Daoy (cell line): ENCODE measurements around the gene VGLL4. TPM values are rescaled to one million over a fixed set of nuclear protein-coding genes. Genes with fewer than 3 reads are reported as not detected.
"Not testable (repeated sequence)": the region's sequence is repeated elsewhere in the genome, so short reads cannot be mapped to it uniquely, and the experiment has no call there.

Experiments used
- DNase-seq: peaks from one replicate; pipeline ENCODE4 v3.0.0-alpha.2; 2015; ENCODE audit warnings: low read depth
- total RNA-seq: library from RNA; depleted of rRNA; stranded (reverse); fragments of >200 nt; shearing (Covaris generic); gene quantifications from 2 replicates; pipeline ENCODE4 v1.2.3, GENCODE V29; 2014

Gene VGLL4
- total RNA-seq, 1 experiment from 2014 or later, result 35.0 TPM

DNA sequence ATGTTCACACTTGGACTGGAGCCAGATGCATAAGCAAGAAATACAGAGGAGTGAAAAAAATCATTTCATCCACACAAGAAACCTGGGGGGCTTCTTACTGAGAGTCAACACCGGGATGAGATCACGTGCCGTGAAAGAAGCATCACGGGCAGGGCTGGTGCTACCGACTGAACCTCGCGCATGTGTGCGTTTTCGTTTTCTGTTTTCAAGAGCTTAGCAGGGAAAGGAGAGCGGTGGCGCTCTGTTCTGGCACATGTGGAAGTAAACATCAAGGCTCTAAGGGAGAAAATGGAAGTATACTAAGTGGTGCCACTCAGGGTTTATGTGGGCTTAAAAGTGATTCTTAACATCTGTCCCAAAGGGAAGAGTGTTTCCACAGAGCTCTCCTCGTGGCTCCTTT, 55.9 kb downstream of the VGLL4 start:
- no peak for DNase-seq

GRCh38 chr3:11584570-11584969, 59.1 kb downstream of the VGLL4 start:
- DNase-seq, result no peak

DNA sequence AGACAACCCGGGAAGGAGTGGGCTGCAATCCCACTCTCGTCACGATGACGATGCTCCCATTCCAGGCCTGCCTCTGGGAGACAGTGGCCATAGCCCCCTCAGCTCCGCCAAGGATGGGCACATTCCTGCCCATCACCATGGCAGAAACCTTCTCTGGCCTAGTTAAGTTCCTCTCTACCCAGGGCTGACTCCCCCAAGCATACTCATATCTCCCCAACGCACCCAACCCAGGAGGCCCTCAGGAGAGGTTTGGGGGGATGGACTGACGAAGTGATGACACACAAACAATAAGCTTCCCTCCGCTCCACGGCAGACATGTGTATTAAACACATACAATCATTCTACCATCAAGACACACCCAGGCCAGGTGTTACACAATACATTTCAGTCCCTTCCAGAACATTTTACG, 60.1 kb downstream of the VGLL4 start:
- peak; percentile 21 for DNase-seq

- DNase-seq, result no peak
Observed at GRCh38 chr3:11583235-11583634, 60.5 kb downstream of the VGLL4 start.

DNA sequence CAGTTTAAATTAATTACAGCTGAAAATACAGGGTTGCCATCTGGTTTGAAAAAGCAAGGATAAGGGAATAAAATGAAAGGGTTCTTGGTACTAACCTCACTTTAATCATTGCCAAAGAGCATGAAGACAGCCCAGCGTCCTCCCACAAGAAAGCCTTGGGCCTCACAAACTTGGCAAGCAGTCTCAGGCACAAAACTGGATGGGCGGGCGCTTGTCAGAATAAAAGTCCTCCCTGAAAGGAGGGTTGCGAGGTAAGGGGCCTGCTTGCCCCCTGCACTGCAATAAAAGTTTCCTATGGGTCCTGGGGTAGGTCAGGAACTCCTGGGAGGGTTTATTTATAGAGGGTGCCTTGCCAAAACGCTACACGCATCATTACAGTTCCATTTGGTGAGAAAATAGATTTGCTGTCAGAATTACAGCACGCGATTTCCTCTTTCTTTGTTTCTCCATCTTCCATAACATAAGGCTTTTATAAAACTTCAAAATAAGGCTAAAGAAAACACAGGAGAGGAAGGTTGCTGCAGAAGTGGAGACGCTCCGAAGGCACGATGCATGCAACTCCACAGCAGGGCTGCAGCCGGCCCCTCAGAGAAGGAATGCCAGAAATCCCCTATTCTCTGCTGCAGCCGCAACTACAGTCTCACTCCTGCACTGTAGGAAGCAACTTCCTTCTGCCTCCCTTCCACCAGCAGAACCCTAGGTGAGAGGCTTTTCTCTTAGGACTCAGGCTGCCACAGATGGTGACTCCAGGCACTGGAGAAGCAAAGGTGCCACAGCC, 61.3 kb downstream of the VGLL4 start:
- DNase-seq, result peak; percentile 75

- no peak for DNase-seq
Observed at GRCh38 chr3:11581237-11582190, 62.2 kb downstream of the VGLL4 start.

DNA sequence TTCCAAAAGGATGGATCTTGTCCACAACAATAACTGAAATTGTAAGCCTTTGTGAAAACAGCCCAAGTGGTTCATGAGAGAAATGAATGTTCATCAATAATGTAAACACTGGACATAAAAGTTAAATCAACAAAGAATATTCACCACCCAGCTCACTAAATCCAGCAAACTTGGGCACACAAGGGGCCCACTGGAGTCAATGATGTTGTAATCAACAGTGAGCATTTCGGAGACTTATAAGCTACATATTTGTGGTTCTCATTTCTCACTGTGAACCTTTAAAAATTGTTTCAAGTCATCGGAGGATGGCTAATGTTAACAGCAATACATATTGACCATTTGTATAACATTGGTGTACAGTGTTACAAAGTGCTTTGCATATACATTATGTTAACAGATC, 63.1 kb downstream of the VGLL4 start:
- DNase-seq, result no peak

- no peak for DNase-seq
Observed at GRCh38 chr3:11578169-11578568, 65.5 kb downstream of the VGLL4 start.

- DNase-seq, result no peak
Observed at GRCh38 chr3:11576453-11576852, 67.3 kb downstream of the VGLL4 start.

DNA sequence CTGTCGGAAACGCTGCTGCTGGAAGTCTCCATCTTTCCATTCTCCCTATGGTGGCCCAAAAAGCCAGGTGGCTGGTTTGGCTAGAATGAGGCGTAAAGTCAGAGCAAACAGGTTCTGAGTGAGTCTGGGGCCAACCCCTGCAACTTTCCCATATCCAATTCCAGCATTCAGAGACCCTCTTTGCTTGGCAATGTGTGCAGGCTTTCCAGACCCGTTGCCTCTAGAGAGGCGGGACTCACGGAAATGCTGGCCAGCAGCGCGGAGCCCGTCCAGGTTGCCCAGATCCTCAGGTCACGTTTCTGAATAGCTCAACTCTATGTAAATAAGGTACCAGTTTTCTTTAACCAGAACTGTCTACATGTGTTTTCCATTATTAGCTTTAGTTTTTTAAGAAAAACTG, 68.0 kb downstream of the VGLL4 start:
- no peak for DNase-seq

DNA sequence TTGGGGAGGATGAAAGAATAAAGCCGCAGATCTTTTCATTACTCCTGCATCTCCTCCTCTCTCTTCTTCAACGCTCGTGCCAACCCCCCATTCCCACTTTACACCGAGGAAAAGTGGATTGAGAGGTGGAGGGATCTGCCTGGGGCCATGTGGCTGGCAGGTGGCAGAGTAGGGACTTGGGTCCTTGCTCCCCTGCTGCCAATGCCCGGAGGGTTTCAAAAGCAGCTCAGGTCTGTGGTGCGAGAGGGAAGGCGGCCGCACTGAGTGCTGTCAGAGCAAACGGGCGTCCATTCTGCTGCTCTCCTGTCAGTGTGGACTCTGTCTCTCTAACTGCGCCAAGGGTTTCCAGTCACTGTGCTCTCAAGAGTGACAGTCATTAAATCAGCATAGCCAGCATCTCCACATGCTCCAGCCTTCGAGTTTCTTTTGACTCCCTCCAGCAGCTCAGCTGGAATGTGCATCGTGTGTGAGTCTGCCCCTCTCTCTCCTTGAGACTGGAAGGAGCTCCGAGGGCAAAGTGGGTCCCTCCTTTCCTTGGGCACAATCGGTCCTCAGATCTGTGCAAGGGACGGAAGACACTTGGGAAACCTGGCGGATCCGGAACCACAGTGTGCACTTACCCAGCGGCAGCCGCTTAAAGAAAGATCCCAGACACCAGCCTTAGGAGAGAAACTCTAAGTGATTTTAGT, 68.6 kb downstream of the VGLL4 start:
- no peak for DNase-seq

- not testable (repeated sequence) for DNase-seq
Observed at GRCh38 chr3:11572660-11573059, 71.1 kb downstream of the VGLL4 start.

- DNase-seq, result peak; percentile 40
Observed at GRCh38 chr3:11570789-11571495, 72.8 kb downstream of the VGLL4 start.

GRCh38 chr3:11570251-11570650, 73.5 kb downstream of the VGLL4 start:
- DNase-seq, result no peak

GRCh38 chr3:11569156-11569741, 74.5 kb downstream of the VGLL4 start:
- DNase-seq, result no peak

GRCh38 chr3:11568503-11569155, 75.1 kb downstream of the VGLL4 start:
- peak; percentile 93 for DNase-seq

DNA sequence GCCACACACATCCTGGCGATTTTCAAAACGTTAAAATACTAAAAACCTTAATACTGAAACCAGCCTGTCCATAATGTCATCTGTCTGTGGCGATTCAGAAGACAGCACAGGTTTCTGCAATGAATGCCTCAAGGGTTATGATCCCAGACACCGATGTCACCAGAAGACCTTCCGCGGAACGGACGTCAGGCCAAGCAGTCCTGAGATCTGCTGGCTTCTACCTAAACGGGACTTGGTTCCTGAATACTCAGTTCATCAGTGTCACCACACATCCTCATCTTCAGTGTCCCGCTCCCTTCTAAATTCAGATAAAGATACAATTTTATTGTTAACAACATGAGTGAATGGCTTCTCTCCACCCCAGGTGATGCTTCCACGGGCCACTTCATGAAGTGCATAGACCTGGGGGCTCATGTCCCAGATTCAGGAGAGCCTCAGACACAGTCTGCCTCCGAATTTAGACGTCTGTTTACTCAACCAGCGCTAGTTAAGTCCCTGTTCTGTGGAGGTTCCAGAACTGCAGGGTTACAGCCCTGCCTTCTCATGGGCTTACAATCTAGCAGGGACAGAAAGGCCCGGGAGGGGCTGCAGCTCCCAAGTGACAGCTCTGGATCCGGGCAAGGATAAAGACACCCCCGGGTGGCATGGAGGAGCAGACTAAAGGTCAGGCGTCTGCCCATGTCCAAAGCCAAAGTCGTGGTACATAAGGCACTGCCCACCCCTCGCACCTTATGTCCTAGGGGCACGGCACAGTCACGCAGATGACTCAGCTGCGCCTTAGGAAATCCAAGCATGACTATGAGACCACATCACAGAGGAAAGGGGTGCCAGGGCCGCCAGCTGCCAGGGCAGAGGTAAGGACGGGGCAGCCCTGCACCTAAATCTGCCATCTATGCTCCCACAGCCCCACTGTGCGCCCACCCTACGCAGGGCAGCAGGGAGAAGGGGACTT, 75.9 kb downstream of the VGLL4 start:
- DNase-seq, result peak; percentile 91

- no peak for DNase-seq
Observed at GRCh38 chr3:11566916-11567315, 76.8 kb downstream of the VGLL4 start.

DNA sequence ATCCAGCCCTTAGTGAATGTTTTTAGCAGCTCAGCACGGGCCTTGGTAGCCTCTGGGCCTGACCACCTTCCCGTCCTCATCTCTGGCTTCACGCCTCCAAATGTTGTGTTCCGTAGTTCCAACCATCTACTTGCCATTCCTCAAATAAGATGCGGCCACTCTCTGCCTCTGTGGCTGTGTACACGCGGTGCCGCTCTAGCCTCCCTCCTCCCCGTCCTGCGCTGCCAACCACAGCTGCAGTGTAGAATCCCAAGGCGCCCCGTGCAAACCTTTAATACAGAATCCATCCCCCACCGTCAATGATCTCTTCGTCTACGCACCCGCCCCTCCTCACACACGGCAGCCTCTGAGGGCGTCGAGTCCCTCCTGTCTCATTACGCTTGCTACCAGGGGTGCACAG, 77.2 kb downstream of the VGLL4 start:
- DNase-seq, result no peak
